H9 (cell line): ENCODE results near the gene DMRT1. TPM values are rescaled to one million over a fixed set of nuclear protein-coding genes. Genes with fewer than 3 reads are reported as not detected.
A peak's percentile ranks its signal among the peaks of the same experiment; 100 is the strongest.

ENCODE experiments used
- DNase-seq: peaks from one replicate; pipeline ENCODE4 v3.0.0-alpha.2; 2017
- H2AFZ ChIP-seq: one replicate; pipeline ENCODE4 v1.6.1; 2013; ENCODE audit warnings: mild to moderate bottlenecking, low read length, control low read depth, moderate library complexity
- H2AK5ac ChIP-seq: 2 replicates; pipeline ENCODE4 v1.6.1; 2013; ENCODE audit warnings: low read length, control low read depth, mixed read lengths; ENCODE audit not compliant: insufficient read length
- H2BK120ac ChIP-seq: one replicate; pipeline ENCODE4 v1.6.1; 2013; ENCODE audit warnings: low read depth, mild to moderate bottlenecking, low read length, control low read depth, inconsistent platforms; ENCODE audit not compliant: poor library complexity, severe bottlenecking
- H2BK12ac ChIP-seq: 2 replicates; pipeline ENCODE4 v1.6.1; 2013; ENCODE audit warnings: low read length, control low read depth, mixed read lengths, low read depth; ENCODE audit not compliant: insufficient read length
- H2BK15ac ChIP-seq: 2 replicates; pipeline ENCODE4 v1.6.1; 2013; ENCODE audit warnings: low read depth, low read length, control low read depth
- H2BK20ac ChIP-seq: one replicate; pipeline ENCODE4 v1.6.1; 2013; ENCODE audit warnings: low read depth, mild to moderate bottlenecking, low read length, control low read depth, inconsistent platforms; ENCODE audit not compliant: poor library complexity, severe bottlenecking
- H2BK5ac ChIP-seq: 2 replicates; pipeline ENCODE4 v1.6.1; 2013; ENCODE audit warnings: low read length, control low read depth, mixed read lengths; ENCODE audit not compliant: insufficient read length
- H3K14ac ChIP-seq: 2 replicates; pipeline ENCODE4 v1.6.1; 2013; ENCODE audit warnings: low read length, control low read depth; ENCODE audit not compliant: insufficient read depth
- H3K18ac ChIP-seq: 2 replicates; pipeline ENCODE4 v1.6.1; 2013; ENCODE audit warnings: low read depth, mild to moderate bottlenecking, mixed read lengths, low read length, control low read depth; ENCODE audit not compliant: insufficient read length
- H3K23ac ChIP-seq: 2 replicates; pipeline ENCODE4 v1.6.1; 2013; ENCODE audit warnings: low read length, control low read depth, mixed read lengths, low read depth; ENCODE audit not compliant: insufficient read length
- H3K23me2 ChIP-seq: 2 replicates; pipeline ENCODE4 v1.6.1; 2013; ENCODE audit warnings: low read depth, mild to moderate bottlenecking, mixed read lengths, low read length, control low read depth; ENCODE audit not compliant: insufficient read length, poor library complexity, severe bottlenecking
- H3K27ac ChIP-seq: 2 replicates; pipeline ENCODE4 v1.5.1; 2013; ENCODE audit warnings: low read length, control low read depth, mixed read lengths, low read depth; ENCODE audit not compliant: insufficient read length
- H3K27me3 ChIP-seq: 2 replicates; pipeline ENCODE4 v1.6.1; 2013; ENCODE audit warnings: low read length, control low read depth, inconsistent platforms; ENCODE audit not compliant: insufficient read depth
- H3K4ac ChIP-seq: 2 replicates; pipeline ENCODE4 v1.6.1; 2013; ENCODE audit warnings: low read depth, mild to moderate bottlenecking, control low read depth, inconsistent platforms, low read length, moderate library complexity
- H3K4me1 ChIP-seq: 2 replicates; pipeline ENCODE4 v1.6.1; 2013; ENCODE audit warnings: low read length, control low read depth, inconsistent platforms; ENCODE audit not compliant: insufficient read depth
- H3K4me2 ChIP-seq: 2 replicates; pipeline ENCODE4 v1.6.1; 2013; ENCODE audit warnings: low read length, control low read depth, mixed read lengths; ENCODE audit not compliant: insufficient read length, insufficient read depth
- H3K56ac ChIP-seq: 2 replicates; pipeline ENCODE4 v1.6.1; 2013; ENCODE audit warnings: low read depth, mild to moderate bottlenecking, mixed read lengths, low read length, control low read depth; ENCODE audit not compliant: insufficient read length
- H3K79me1 ChIP-seq: 2 replicates; pipeline ENCODE4 v1.6.1; 2013; ENCODE audit warnings: low read depth, mild to moderate bottlenecking, moderate library complexity, low read length, control low read depth, inconsistent platforms; ENCODE audit not compliant: insufficient read depth, poor library complexity, severe bottlenecking
- H3K79me2 ChIP-seq: 2 replicates; pipeline ENCODE4 v1.6.1; 2013; ENCODE audit warnings: low read length, control low read depth, inconsistent platforms; ENCODE audit not compliant: insufficient read depth
- H3K9ac ChIP-seq: 2 replicates; pipeline ENCODE4 v1.6.1; 2013; ENCODE audit warnings: low read length, control low read depth, mixed read lengths; ENCODE audit not compliant: insufficient read length; ENCODE audit errors: extremely low read depth
- H3K9me3 ChIP-seq: one replicate; pipeline ENCODE4 v1.6.1; 2013; ENCODE audit warnings: low read depth, low read length, inconsistent platforms; ENCODE audit not compliant: control insufficient read depth
- H3T11ph ChIP-seq: one replicate; pipeline ENCODE4 v1.6.1; 2013; ENCODE audit warnings: mild to moderate bottlenecking, low read length, control low read depth, inconsistent platforms
- H4K20me1 ChIP-seq: one replicate; pipeline ENCODE4 v1.6.1; 2013; ENCODE audit not compliant: control insufficient read depth, insufficient read length, insufficient read depth
- H4K5ac ChIP-seq: 2 replicates; pipeline ENCODE4 v1.6.1; 2013; ENCODE audit warnings: low read depth, mild to moderate bottlenecking, mixed read lengths, low read length, control low read depth; ENCODE audit not compliant: insufficient read length
- H4K8ac ChIP-seq: replicated peaks from 2 replicates; pipeline ENCODE4 v1.6.1; 2013; ENCODE audit warnings: low read length, control low read depth, mixed read lengths, low read depth; ENCODE audit not compliant: insufficient read length
- H4K91ac ChIP-seq: 2 replicates; pipeline ENCODE4 v1.6.1; 2013; ENCODE audit warnings: low read depth, mild to moderate bottlenecking, moderate library complexity, mixed read lengths, low read length, control low read depth; ENCODE audit not compliant: insufficient read length
- H3K27ac Mint-ChIP-seq, 3 experiments: 2 replicates in 2 of 3; 3 replicates in 1 of 3; pipeline ENCODE4 v1.8.0; 2020 to 2021; ENCODE audit warnings: mixed read lengths in 3 of 3, mild to moderate bottlenecking in 1 of 3, moderate library complexity in 1 of 3
- H3K27me3 Mint-ChIP-seq: 2 replicates; pipeline ENCODE4 v1.8.0; 2021; ENCODE audit warnings: low read depth, mild to moderate bottlenecking, moderate library complexity, mixed read lengths
- H3K36me3 Mint-ChIP-seq, 3 experiments: 2 replicates in 2 of 3; 3 replicates in 1 of 3; pipeline ENCODE4 v1.8.0; 2020 to 2021; ENCODE audit warnings: low read depth in 3 of 3, mixed read lengths in 3 of 3; ENCODE audit not compliant: insufficient read depth in 1 of 3
- H3K4me1 Mint-ChIP-seq, 2 experiments: 2 replicates each; pipeline ENCODE4 v1.8.0; 2020; ENCODE audit warnings: mixed read lengths in 2 of 2
- H3K4me3 Mint-ChIP-seq, 2 experiments: 2 replicates in 1 of 2; 3 replicates in 1 of 2; pipeline ENCODE4 v1.8.0; 2020 to 2021; ENCODE audit warnings: mild to moderate bottlenecking in 2 of 2, mixed read lengths in 2 of 2, moderate library complexity in 1 of 2
- H3K9me3 Mint-ChIP-seq, 2 experiments: 2 replicates in 1 of 2; 3 replicates in 1 of 2; pipeline ENCODE4 v1.8.0; 2020; ENCODE audit warnings: mild to moderate bottlenecking in 2 of 2, mixed read lengths in 2 of 2, moderate library complexity in 1 of 2
- WGBS: extraction: QIAGEN DNeasy Blood & Tissue Kit; methylation state at CpG from one replicate; pipeline ENCODE4 v1.1.7; 2013; ENCODE audit warnings: missing lambda C conversion rate, low lambda C conversion rate, mixed read lengths; ENCODE audit not compliant: insufficient read length; ENCODE audit errors: extremely low coverage; 5-methylcytosine and 5-hydroxymethylcytosine counted together
- total RNA-seq: library from RNA; stranded (reverse); gene quantifications from 2 replicates; pipeline ENCODE4 v1.2.1, GENCODE V29; 2021
- TF ChIP-seq, protein P1 (sequence below): fragments of 200-600 bp; sonication (generic); conservative IDR thresholded peaks from 3 replicates; pipeline ENCODE4 v1.8.0; 2021; ENCODE audit warnings: antibody characterized with exemption, mild to moderate bottlenecking

Gene DMRT1
- total RNA-seq, 1 experiment from 2014 or later: not detected

- H2AFZ ChIP-seq: no peak overlapping the region
- no peaks in the 10 kb centered on the region for H4K20me1 ChIP-seq
- Mint-ChIP-seq H3K36me3 (no peaks in the 10 kb centered on the region; a peak in 1 of 7 replicates), H3K9me3 (peaks cover 0 to 2% of the 10 kb centered on the region in 2 experiments; a peak in 4 of 5 replicates), H3K27ac (no peak overlapping the region), H3K4me1 (peaks cover 30 to 45% of the 10 kb centered on the region in 2 experiments), H3K27me3 (peaks cover 98% of the 10 kb centered on the region), H3K4me3 (peak overlapping the region; percentile 39 to 74; a peak in 4 of 5 replicates)
- H2BK120ac ChIP-seq: no peak overlapping the region
- no peak overlapping the region for H3K27ac ChIP-seq
- H4K91ac ChIP-seq: no peak overlapping the region
- H3K56ac ChIP-seq: no peak overlapping the region
- H2BK15ac ChIP-seq: no peak overlapping the region
- H4K5ac ChIP-seq: no peak overlapping the region
- H3K4me1 ChIP-seq: peaks cover 2% of the 10 kb centered on the region; the same call in 1 of the 2 replicates
- no peak overlapping the region for H3K18ac ChIP-seq
- H3K9me3 ChIP-seq: no peaks in the 10 kb centered on the region
- H2BK5ac ChIP-seq: no peak overlapping the region
- H2AK5ac ChIP-seq: no peak overlapping the region
- H3K4me2 ChIP-seq: peak overlapping the region; percentile 90
- H4K8ac ChIP-seq: no peak overlapping the region
- no peak overlapping the region for H3K4ac ChIP-seq
- WGBS: no CpG with 5 or more reads among the region's 49 CpGs
- no peak overlapping the region for H2BK20ac ChIP-seq
- no peak overlapping the region for H3T11ph ChIP-seq
- no peaks in the 10 kb centered on the region for H3K79me1 ChIP-seq
- TF ChIP-seq, protein P1, sequence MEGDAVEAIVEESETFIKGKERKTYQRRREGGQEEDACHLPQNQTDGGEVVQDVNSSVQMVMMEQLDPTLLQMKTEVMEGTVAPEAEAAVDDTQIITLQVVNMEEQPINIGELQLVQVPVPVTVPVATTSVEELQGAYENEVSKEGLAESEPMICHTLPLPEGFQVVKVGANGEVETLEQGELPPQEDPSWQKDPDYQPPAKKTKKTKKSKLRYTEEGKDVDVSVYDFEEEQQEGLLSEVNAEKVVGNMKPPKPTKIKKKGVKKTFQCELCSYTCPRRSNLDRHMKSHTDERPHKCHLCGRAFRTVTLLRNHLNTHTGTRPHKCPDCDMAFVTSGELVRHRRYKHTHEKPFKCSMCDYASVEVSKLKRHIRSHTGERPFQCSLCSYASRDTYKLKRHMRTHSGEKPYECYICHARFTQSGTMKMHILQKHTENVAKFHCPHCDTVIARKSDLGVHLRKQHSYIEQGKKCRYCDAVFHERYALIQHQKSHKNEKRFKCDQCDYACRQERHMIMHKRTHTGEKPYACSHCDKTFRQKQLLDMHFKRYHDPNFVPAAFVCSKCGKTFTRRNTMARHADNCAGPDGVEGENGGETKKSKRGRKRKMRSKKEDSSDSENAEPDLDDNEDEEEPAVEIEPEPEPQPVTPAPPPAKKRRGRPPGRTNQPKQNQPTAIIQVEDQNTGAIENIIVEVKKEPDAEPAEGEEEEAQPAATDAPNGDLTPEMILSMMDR: peak; percentile 52
- no peaks in the 10 kb centered on the region for H3K79me2 ChIP-seq
- no peak overlapping the region for H3K23ac ChIP-seq
- no peak overlapping the region for H2BK12ac ChIP-seq
- no peak overlapping the region for H3K9ac ChIP-seq
- DNase-seq: peak; percentile 66
- peaks cover 58% of the 10 kb centered on the region for H3K27me3 ChIP-seq
- H3K14ac ChIP-seq: no peak overlapping the region
- H3K23me2 ChIP-seq: peaks cover 22% of the 10 kb centered on the region
These were observed 128.0 kb downstream of the DMRT1 start for GRCh38 chr9:969310-970150.
